T-helper 2 cell treated with Interferon-gamma antibody and Interleukin-4, amounts not matched to agents 100 ng/mL and 5 ng/mL, for 36 hours (primary cell): ENCODE results near the gene TMOD4. TPM values are rescaled to one million over a fixed set of nuclear protein-coding genes. Genes with fewer than 3 reads are reported as not detected.

Experiments
- intact Hi-C: fragments of 100-400 bp; cut with micrococcal nuclease; formaldehyde crosslinking; loops from one replicate; pipeline ENCODE4 v1.15.1; 2023
- total RNA-seq: library from RNA; stranded (reverse); gene quantifications from 2 replicates; pipeline ENCODE4 v1.2.3, GENCODE V29; 2022

Gene TMOD4
- total RNA-seq, 1 donor from 2014 or later, result 2.8 TPM

- intact Hi-C loops, result no loop called here
These were observed 799 bp upstream of the TMOD4 start for GRCh38 chr1:151176514-151177045.

DNA sequence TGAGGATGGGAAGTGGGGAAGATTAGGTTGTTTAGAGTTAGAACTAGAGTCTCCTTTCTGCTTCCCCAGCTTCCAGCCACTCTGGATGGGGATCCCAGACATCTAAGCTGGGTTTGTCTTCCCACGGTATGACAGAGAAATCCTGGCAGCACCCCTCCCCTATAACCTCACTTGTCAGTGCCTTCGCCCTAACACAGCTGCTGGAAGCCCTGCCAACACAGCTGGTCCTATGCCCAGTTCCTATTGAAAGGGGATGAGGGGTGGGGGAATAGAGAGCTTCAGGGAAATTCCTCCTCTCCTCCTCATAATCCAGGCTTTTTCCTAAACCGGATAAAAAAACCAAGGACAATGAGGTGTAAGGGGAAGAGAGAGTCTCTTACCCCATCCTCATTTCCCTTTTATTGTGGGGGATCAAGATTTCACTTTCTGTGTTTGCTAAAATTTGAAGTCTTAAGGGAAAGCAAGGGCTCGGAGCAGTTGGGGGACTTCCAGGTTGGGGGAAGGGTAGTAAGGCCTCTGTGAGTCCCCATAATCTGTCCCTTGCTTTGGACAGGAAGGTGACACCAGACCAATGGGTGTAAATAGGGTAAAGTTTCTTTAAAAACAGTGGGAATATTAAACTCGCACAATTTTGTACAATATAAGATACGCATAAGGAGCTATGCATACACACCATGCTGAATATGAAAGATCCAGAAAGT, 590 bp downstream of the TMOD4 start:
- intact Hi-C loops, result no loop called here

DNA sequence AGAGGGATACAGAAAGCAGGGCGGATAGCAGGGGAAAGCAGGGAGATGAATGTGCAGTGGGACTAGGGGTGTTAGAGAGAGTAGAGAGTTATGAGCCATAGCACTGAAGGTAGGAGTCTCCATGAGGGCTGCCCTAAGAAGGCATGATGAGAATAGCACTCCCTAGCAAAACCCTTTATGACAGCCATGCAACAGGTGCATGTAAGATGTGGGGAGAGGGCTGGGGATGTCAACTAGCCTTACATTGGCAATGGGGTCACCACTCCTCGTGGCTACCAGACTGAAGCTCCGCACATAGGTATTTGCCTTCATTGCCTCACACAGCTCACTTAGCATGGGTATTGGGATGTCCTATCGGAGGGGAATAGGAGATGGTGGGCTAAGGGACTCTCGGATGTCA, 4.6 kb downstream of the TMOD4 start:
- intact Hi-C loops, result no loop called here

GRCh38 chr1:151167116-151167515, 8.7 kb downstream of the TMOD4 start:
- intact Hi-C loops, result no loop called here

- intact Hi-C loops, result loop anchor here (1.0 kb wide), 1 partner anchor 32 kb away; the partner anchor contains the start of gene PIP5K1A
These were observed 9.2 kb downstream of the TMOD4 start for GRCh38 chr1:151166505-151166956.

DNA sequence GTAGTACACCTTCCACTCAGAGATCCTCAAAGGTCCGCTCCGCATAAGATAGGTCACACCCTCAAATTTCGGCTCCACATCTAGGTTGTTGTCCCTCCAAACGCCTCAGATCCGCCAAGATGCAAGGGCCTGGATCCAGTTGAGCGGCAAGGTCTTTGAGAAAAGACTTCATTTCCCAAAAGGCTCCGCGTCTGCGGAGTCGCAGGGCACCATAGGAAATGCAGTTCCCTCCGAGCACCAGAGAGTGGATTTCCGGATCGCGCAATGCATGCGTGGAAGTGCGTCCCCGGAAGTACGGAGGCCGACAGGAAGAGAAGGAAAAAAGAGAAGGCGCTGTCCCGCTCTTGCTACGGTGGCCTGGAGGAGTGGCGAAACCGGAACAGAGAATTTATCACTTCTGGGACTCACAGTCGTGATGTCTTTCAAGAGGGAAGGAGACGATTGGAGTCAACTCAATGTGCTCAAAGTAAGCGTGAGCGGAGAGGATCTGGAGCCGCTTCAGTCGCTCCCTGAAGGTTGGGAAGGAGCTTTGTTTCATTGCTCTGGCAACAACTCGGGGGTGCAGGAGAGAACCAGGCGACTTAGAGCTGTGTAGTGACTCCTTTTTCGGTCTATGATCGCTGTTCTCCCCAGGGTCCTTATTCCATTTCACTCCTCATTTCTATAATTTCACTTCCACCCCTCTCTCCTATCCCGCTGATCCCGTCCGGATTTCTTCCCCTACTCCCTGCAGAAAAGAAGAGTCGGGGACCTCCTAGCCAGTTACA, 9.9 kb downstream of the TMOD4 start, which contains the start of the genes LYSMD1 and SCNM1:
LYSMD1 (minus strand) TSS at position 165 of the 767 bp plus-strand sequence. CDS start 644 bp downstream, outside the sequence.
SCNM1 (plus strand) TSS at position 407 of the 767 bp plus-strand sequence; CDS start at position 416, 9 bp downstream.
- intact Hi-C loops, result loop anchor here (1.0 kb wide), 4 partner anchors 9 to 115 kb away; partner anchors contain the start of genes PIP5K1A and VPS72

DNA sequence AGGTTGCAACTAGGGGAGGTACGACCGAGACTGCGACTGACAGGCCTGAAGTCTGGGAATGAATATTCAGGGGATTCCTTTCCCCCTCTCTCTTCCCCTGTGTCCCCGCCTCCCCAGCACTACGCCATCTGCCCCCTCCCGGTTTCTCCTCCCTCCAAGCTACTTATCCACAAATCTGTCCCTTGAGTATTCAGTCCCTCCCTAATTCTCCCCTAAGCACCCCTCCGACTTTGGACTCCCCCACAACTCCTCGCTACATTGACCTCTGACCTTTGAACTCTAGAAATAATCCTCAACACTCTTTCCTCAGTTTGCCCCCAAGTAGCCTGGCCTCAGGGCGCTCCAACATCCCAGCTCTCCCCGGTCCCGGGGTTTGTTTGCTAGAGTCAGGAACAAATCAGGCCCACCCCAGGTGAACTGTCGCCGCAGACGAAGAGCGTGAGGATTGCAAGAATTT, 10.5 kb downstream of the TMOD4 start:
- intact Hi-C loops, result loop anchor here (1.0 kb wide), 3 partner anchors 8 to 116 kb away; partner anchors contain the start of gene VPS72

- intact Hi-C loops, result loop anchor here (1.0 kb wide), 3 partner anchors 8 to 116 kb away; partner anchors contain the start of gene VPS72
These were observed 11.0 kb downstream of the TMOD4 start for GRCh38 chr1:151164732-151165280.

DNA sequence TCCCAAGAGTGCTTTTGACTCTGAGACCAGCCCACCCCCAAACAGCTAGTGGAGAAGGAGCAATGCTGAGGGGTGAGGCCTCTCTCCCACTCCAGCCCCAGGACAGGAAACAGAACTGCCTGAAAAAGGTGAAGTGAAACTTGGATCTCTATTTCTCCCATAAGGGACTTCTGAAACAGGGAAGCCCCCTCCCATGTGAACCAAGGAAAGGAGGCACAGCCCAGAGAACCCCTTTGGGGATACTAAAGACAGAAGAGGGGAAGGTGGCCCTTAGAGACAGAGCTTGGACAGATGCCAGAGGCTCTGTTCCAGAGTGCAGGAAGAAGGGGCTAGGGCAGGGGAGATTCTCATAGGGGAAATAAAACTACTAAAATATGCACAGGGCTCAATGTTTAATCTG, 16.4 kb downstream of the TMOD4 start:
- intact Hi-C loops, result loop anchor here (5.0 kb wide), 2 partner anchors 38 to 152 kb away; partner anchors contain the start of genes MINDY1, PIP5K1A and PRUNE1

DNA sequence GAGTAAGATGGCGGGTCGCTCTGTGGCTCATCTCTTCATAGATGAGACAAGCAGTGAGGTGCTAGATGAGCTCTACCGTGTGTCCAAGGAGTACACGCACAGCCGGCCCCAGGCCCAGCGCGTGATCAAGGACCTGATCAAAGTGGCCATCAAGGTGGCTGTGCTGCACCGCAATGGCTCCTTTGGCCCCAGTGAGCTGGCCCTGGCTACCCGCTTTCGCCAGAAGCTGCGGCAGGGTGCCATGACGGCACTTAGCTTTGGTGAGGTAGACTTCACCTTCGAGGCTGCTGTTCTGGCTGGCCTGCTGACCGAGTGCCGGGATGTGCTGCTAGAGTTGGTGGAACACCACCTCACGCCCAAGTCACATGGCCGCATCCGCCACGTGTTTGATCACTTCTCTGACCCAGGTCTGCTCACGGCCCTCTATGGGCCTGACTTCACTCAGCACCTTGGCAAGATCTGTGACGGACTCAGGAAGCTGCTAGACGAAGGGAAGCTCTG, 17.0 kb downstream of the TMOD4 start:
- intact Hi-C loops, result loop anchor here (5.0 kb wide), 2 partner anchors 38 to 152 kb away; partner anchors contain the start of genes MINDY1, PIP5K1A and PRUNE1

- intact Hi-C loops, result loop anchor here (5.0 kb wide), 2 partner anchors 39 to 151 kb away; partner anchors contain the start of genes MINDY1, PIP5K1A and PRUNE1
These were observed 17.5 kb downstream of the TMOD4 start for GRCh38 chr1:151158326-151158725.

GRCh38 chr1:151157067-151157531, 18.7 kb downstream of the TMOD4 start:
- intact Hi-C loops, result loop anchor here (1.0 to 5.0 kb wide), 5 partner anchors 8 to 594 kb away; partner anchors contain the start of genes CDC42SE1, LYSMD1, MINDY1 and PIP5K1A

DNA sequence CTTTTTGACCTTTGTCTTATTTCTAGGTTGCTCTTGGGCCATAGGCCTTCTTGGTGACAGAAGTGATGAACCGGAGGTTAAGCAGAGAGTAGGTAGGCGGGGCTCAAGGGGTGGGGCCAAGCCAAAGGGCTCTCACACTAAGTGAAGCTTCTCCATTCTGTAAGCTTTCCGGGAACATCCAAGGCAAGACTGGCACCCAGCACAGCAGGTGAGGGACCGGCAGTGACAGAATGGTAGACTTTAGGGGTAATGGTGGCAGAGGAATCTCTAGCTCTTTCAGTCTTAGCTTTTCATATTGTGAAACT, 19.3 kb downstream of the TMOD4 start, which contains the start of gene TNFAIP8L2:
TNFAIP8L2 (plus strand) TSS at position 135 of the 305 bp plus-strand sequence. CDS start 2,049 bp downstream, outside the sequence.
- intact Hi-C loops, result loop anchor here (1.0 to 5.0 kb wide), 8 partner anchors 10 to 594 kb away; partner anchors contain the start of genes CDC42SE1, GABPB2, MINDY1 and PIP5K1A

GRCh38 chr1:151147665-151148064, 28.1 kb downstream of the TMOD4 start:
- intact Hi-C loops, result no loop called here

DNA sequence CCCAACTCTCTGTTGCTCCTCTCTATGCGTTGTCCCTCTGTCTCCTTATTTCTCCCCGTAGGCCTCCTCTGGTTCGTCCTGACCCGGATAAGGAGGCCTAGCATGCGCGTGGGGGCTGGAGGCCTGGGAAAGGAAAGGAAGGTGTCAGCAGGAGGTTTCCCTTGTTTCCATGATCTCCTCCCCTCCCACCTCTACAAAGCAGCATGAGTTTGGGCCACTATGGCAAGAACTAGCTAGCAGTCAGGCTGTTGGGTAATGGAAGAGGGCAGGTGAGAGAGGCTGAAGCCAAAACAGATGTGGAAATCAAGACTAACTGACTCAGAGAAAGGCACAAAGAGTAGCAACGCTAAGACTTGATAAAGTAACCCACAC, 28.7 kb downstream of the TMOD4 start:
- intact Hi-C loops, result no loop called here

DNA sequence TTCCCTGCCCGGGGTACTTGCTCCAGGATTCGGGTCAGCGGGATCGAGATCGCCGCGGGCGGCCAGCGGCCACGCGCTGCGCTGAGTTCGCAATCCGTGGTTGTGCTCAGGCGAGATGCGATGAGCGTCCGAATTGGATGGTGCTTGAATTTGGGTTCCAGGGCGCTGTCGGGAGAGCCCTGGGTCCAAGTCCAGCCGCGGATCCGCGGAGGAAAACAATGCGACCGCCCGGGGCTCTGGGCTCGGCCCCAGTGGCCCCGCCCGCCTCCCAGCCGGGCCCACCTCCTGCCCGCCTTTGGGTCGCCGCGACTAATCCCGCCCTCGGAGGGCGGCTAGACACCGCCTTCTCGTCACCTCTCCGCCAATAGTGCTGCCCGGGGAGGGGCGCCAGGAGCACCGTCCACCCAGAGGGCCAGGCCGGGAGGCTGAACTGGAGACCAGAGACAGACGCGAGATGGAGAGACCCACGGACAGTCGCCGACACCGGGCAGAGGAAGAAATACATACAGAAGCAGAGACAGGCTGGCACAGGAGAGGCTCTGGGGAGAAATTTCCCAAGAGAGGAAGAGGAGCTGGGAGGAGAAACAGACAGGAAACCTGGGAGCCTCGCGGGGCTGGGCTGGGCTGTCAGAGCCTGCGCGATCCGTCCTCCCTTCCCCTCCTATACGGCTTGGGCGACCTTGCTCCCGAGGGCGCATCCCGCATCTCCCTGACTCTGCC, 29.2 kb downstream of the TMOD4 start, which contains the start of gene SEMA6C:
SEMA6C (minus strand) TSS at position 220 of the 720 bp plus-strand sequence. CDS start 4,010 bp downstream, outside the sequence.
- intact Hi-C loops, result loop anchor here (1.0 kb wide), 1 partner anchor 10 kb away; the partner anchor contains the start of gene TNFAIP8L2

GRCh38 chr1:151146072-151146411, 29.7 kb downstream of the TMOD4 start:
- intact Hi-C loops, result loop anchor here (1.0 kb wide), 1 partner anchor 10 kb away; the partner anchor contains the start of gene TNFAIP8L2

DNA sequence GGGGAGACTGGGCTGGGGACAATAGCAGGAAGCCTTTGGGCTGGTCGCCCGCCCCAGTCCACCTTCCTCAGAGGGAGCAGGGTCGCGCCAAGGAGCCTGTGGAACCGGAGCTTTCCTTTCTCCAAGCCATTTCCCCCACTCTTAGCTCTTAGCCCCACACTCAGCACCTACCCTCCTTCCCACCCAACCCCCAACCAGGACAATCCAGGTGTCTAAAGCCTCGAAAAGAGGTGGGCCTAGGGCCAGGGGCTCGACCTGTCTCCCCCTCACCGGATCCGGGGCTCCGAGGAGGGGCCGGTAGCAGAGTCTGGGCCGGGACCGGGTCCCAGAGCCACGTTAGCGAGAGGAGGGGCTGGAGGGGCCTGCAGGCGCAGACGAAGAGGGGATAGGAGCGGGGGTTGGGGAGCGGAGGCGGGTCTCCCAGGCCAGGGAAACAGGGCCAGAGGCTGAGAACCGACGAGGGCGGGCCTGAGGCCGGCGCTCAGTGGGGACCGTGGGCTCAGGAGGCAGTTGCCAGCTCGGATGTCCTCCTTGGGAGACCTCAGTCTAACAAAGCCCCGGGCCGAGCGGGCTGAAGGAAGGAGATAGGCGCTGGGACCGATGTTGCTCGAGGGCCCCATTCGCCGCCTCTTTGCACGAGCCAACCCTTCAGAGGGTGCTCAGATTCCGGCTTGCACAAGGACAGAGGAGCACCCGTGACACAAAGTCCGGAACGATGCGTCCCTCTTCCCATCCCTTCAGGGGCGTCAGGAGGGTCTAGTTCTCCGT, 30.3 kb downstream of the TMOD4 start:
- intact Hi-C loops, result loop anchor here (1.0 kb wide), 1 partner anchor 11 kb away; the partner anchor contains the start of gene TNFAIP8L2
